Measurements from ENCODE around the gene TMBIM1.

Gene TMBIM1

GRCh38 chr2:218300141-218300540 is 7.8 kb upstream of the TMBIM1 start:
- H3K9me3 ChIP-seq (replicated peaks in 1 of 11) = no peaks in the 10 kb centered on the region
- no peaks in the 10 kb centered on the region for H3K36me3 ChIP-seq
- TF ChIP-seq Cebpa-rat (IDR thresholded peaks at IDR 0.05) = no peak
- no peak overlapping the region for H3K9ac ChIP-seq
- H3K4me3 ChIP-seq = no peak overlapping the region
- no peaks in the 10 kb centered on the region for H3K27me3 ChIP-seq
- H3K27ac ChIP-seq = no peak overlapping the region
- no peaks in the 10 kb centered on the region for H4K20me1 ChIP-seq
- H3K4me1 ChIP-seq = peaks cover 0 to 25% (median 4%) of the 10 kb centered on the region in 10 experiments; a peak in 9 of 20 replicates
- H3K4me2 ChIP-seq = no peak overlapping the region

- no peaks in the 10 kb centered on the region for H3K27me3 ChIP-seq
- no peak overlapping the region for H3K27ac ChIP-seq
- no peaks in the 10 kb centered on the region for H3K9me3 ChIP-seq (replicated peaks in 1 of 11)
- peak overlapping the region in 1 of 11 experiments; percentile 23; a peak in 1 of 22 replicates for H3K9ac ChIP-seq
- H3K4me3 ChIP-seq = no peak overlapping the region
- H4K20me1 ChIP-seq = no peaks in the 10 kb centered on the region
- peaks cover 0 to 41% (median 13%) of the 10 kb centered on the region in 10 experiments; a peak in 13 of 20 replicates for H3K4me1 ChIP-seq
- no peak for TF ChIP-seq Cebpa-rat (IDR thresholded peaks at IDR 0.05)
- H3K4me2 ChIP-seq = peak overlapping the region in 2 of 11 experiments; percentile 0 to 50; a peak in 2 of 22 replicates
- H3K36me3 ChIP-seq = no peaks in the 10 kb centered on the region
Observed at GRCh38 chr2:218298314-218298875, 6.1 kb upstream of the TMBIM1 start.

GRCh38 chr2:218296847-218297246 is 4.5 kb upstream of the TMBIM1 start:
- no peaks in the 10 kb centered on the region for H4K20me1 ChIP-seq
- H3K9me3 ChIP-seq (replicated peaks in 1 of 11) = no peaks in the 10 kb centered on the region
- TF ChIP-seq Cebpa-rat (IDR thresholded peaks at IDR 0.05) = no peak
- no peak overlapping the region for H3K27ac ChIP-seq
- H3K4me3 ChIP-seq = no peak overlapping the region
- no peaks in the 10 kb centered on the region for H3K36me3 ChIP-seq
- 0 out of 22 replicates have a peak overlapping the region, but pooled peaks of 1 of the 11 experiments have one; percentile 5 for H3K9ac ChIP-seq
- no peak overlapping the region for H3K4me2 ChIP-seq
- H3K27me3 ChIP-seq = no peaks in the 10 kb centered on the region
- H3K4me1 ChIP-seq = peaks cover 9 to 49% (median 28%) of the 10 kb centered on the region in 10 experiments; a peak in 19 of 20 replicates

- TF ChIP-seq Cebpa-rat (IDR thresholded peaks at IDR 0.05) = no peak
- H3K9ac ChIP-seq = no peak overlapping the region
- H3K27me3 ChIP-seq = no peaks in the 10 kb centered on the region
- H3K4me1 ChIP-seq = peaks cover 15 to 49% (median 32%) of the 10 kb centered on the region in 10 experiments
- H3K27ac ChIP-seq = no peak overlapping the region
- no peak overlapping the region for H3K4me3 ChIP-seq
- H4K20me1 ChIP-seq = peaks cover 0 to 2% (median 0%) of the 10 kb centered on the region in 11 experiments; a peak in 2 of 22 replicates
- no peaks in the 10 kb centered on the region for H3K36me3 ChIP-seq
- no peak overlapping the region for H3K4me2 ChIP-seq
- no peaks in the 10 kb centered on the region for H3K9me3 ChIP-seq (replicated peaks in 1 of 11)
Observed at GRCh38 chr2:218296200-218296599, 3.9 kb upstream of the TMBIM1 start.

DNA sequence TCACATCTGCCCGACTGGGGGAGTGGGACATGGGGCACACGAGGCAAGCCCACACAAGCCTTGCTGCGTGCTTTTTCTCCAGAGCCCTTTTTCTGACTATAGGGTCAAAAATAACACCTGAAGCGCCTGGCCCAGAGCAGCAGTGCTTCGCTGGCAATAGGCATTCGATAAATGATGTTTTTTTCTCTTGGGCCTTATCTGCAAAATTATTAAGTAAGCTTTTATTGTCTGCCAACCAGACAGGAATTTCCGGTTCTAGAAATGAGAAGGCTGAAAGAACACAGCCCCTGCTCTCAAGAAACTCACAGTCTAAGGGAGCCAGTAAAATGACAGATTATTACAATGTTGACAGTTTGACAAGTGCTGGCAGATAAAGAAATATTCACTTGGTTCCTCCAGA is 2.7 kb upstream of the TMBIM1 start:
- Histone ChIP-seq H3K27me3 (no peaks in the 10 kb centered on the region), H3K4me2 (0 out of 22 replicates have a peak overlapping the region, but pooled peaks of 1 of the 11 experiments have one; percentile 99), H3K9me3 (replicated peaks in 1 of 11) (no peaks in the 10 kb centered on the region), H3K4me1 (peaks cover 27 to 58% (median 42%) of the 10 kb centered on the region in 10 experiments), H3K9ac (peak overlapping the region in 2 of 11 experiments; percentile 2 to 3; a peak in 1 of 22 replicates), H4K20me1 (peaks cover 0 to 13% (median 0%) of the 10 kb centered on the region in 11 experiments; a peak in 6 of 22 replicates), H3K4me3 (no peak overlapping the region), H3K27ac (no peak overlapping the region), H3K36me3 (no peaks in the 10 kb centered on the region)
- TF ChIP-seq Cebpa-rat (IDR thresholded peaks at IDR 0.05) = no peak

GRCh38 chr2:218294430-218295022 is 2.2 kb upstream of the TMBIM1 start:
- Histone ChIP-seq H3K4me3 (no peak overlapping the region), H3K9ac (peak overlapping the region in 1 of 11 experiments; percentile 3; a peak in 1 of 22 replicates), H3K9me3 (replicated peaks in 1 of 11) (no peaks in the 10 kb centered on the region), H3K27me3 (no peaks in the 10 kb centered on the region), H4K20me1 (peaks cover 0 to 18% (median 0%) of the 10 kb centered on the region in 11 experiments; a peak in 6 of 22 replicates), H3K36me3 (no peaks in the 10 kb centered on the region), H3K4me1 (peaks cover 32 to 63% (median 47%) of the 10 kb centered on the region in 10 experiments), H3K27ac (no peak overlapping the region), H3K4me2 (peak overlapping the region in 5 of 11 experiments; percentile 16 to 99 (median 96); a peak in 7 of 22 replicates)
- TF ChIP-seq Cebpa-rat (IDR thresholded peaks at IDR 0.05) = no peak

DNA sequence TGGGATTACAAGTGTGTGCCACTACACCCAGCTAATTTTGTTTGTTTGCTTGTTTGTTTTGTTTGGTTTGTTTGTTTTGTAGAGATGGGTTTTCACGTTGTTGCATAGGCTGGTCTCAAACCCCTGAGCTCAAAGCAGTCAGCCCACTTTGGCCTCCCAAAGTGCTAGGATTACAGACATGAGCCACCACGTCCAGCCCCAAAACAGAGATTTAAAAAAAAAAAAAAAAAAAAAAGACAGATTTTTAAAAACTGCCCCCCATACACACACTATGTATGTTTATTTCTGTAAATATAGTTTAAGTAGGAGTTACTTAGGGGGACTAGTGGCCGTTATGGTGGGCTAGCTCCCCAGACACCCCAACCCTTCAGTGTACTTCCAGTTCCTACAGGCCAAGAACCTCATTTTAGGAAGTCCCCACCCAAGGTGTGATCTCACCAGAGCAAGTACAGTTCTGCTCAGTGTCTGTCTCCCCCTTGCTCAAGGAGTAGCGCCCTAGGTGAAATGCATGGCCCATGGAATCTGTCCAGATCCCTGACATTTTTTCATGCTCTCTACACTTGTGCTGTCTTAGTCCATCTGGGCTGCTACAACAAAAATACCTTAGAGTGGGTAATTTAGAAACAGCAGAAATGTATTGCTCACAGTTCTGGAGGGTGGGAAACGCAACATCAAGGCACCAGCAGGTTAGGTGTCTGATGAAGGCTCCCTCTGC is 1.6 kb upstream of the TMBIM1 start:
- Histone ChIP-seq H3K36me3 (peaks cover 0 to 4% (median 0%) of the 10 kb centered on the region in 11 experiments; a peak in 2 of 22 replicates), H4K20me1 (peaks cover 0 to 25% (median 0%) of the 10 kb centered on the region in 11 experiments; a peak in 6 of 22 replicates), H3K4me1 (peaks cover 33 to 70% (median 52%) of the 10 kb centered on the region in 10 experiments), H3K4me3 (no peak overlapping the region), H3K9me3 (replicated peaks in 1 of 11) (no peaks in the 10 kb centered on the region), H3K27ac (peak overlapping the region in 2 of 11 experiments; percentile 20 to 94; a peak in 3 of 22 replicates), H3K27me3 (no peaks in the 10 kb centered on the region), H3K9ac (no peak overlapping the region), H3K4me2 (peak overlapping the region in 7 of 11 experiments; percentile 74 to 99 (median 96); a peak in 11 of 22 replicates)
- TF ChIP-seq Cebpa-rat (IDR thresholded peaks at IDR 0.05) = no peak

- H3K36me3 ChIP-seq = peaks cover 0 to 8% (median 0%) of the 10 kb centered on the region in 11 experiments; a peak in 2 of 22 replicates
- H3K9ac ChIP-seq = peak overlapping the region; percentile 63 to 92 (median 83)
- peak overlapping the region; percentile 62 to 99 (median 89) for H3K4me2 ChIP-seq
- peak overlapping the region; percentile 56 to 84 (median 68) for H3K4me3 ChIP-seq
- H4K20me1 ChIP-seq = peaks cover 0 to 48% (median 0%) of the 10 kb centered on the region in 11 experiments; a peak in 7 of 22 replicates
- H3K4me1 ChIP-seq = peaks cover 49 to 83% (median 67%) of the 10 kb centered on the region in 10 experiments
- H3K9me3 ChIP-seq (replicated peaks in 1 of 11) = no peaks in the 10 kb centered on the region
- TF ChIP-seq Cebpa-rat (IDR thresholded peaks at IDR 0.05) = no peak
- H3K27ac ChIP-seq = peak overlapping the region; percentile 67 to 94 (median 80)
- no peaks in the 10 kb centered on the region for H3K27me3 ChIP-seq
Observed at GRCh38 chr2:218291318-218292047, 820 bp downstream of the TMBIM1 start.

All from BLaER1 treated with 17β-estradiol and CSF1 and Interleukin-3, amounts not matched to agents 10 nM and 100 nM (cell line).